ENCODE measurements around the gene LRMDA.

DNA sequence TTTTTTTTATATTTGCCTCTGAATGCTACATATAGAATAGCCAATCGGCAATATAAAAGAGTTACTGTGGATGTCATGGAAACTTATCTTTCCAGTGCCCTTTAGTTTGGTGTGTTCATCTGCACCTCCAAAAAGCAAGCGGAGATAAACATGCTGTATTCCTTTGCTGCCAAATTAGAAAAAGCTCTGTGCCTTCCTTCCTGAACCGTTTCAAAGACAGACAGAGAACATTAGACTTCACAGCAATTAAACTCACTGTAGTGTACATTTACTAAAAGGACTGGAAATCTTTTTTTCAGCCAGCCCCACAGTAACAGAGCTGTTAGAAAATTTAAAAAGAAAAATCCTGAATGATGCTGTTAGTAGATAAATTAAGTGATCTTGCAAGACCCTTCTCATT, 707.5 kb downstream of the LRMDA start:
- TF ChIP-seq, protein P1, sequence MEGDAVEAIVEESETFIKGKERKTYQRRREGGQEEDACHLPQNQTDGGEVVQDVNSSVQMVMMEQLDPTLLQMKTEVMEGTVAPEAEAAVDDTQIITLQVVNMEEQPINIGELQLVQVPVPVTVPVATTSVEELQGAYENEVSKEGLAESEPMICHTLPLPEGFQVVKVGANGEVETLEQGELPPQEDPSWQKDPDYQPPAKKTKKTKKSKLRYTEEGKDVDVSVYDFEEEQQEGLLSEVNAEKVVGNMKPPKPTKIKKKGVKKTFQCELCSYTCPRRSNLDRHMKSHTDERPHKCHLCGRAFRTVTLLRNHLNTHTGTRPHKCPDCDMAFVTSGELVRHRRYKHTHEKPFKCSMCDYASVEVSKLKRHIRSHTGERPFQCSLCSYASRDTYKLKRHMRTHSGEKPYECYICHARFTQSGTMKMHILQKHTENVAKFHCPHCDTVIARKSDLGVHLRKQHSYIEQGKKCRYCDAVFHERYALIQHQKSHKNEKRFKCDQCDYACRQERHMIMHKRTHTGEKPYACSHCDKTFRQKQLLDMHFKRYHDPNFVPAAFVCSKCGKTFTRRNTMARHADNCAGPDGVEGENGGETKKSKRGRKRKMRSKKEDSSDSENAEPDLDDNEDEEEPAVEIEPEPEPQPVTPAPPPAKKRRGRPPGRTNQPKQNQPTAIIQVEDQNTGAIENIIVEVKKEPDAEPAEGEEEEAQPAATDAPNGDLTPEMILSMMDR (IDR thresholded peaks at IDR 0.05) = no peak
- TF ChIP-seq POLR2A (IDR thresholded peaks at IDR 0.05) = no peak
